WERI-Rb-1 (cell line): ENCODE data around the gene PRKCG.

Experiments used
- DNase-seq: peaks from one replicate; pipeline ENCODE4 v3.0.0-alpha.2; 2020
- H3K27ac ChIP-seq: fragments of 250-450 bp; sonication (Bioruptor Pico); 2 replicates; pipeline ENCODE4 v1.5.1; 2020; ENCODE audit warnings: mild to moderate bottlenecking, moderate library complexity
- H3K27me3 ChIP-seq: fragments of 250-450 bp; sonication (Bioruptor Pico); 2 replicates; pipeline ENCODE4 v1.5.1; 2021; ENCODE audit warnings: mild to moderate bottlenecking, low read depth, moderate library complexity; ENCODE audit not compliant: insufficient read depth, severe bottlenecking
- H3K36me3 ChIP-seq: fragments of 250-450 bp; sonication (Bioruptor Pico); 2 replicates; pipeline ENCODE4 v1.5.1; 2020; ENCODE audit warnings: mild to moderate bottlenecking, moderate library complexity
- H3K4me3 ChIP-seq: 2 replicates; pipeline ENCODE4 v1.5.1; 2011; ENCODE audit warnings: low read depth, mild to moderate bottlenecking, control low read depth, low read length
- H3K9me3 ChIP-seq: fragments of 250-450 bp; sonication (Bioruptor Pico); 2 replicates; pipeline ENCODE4 v1.5.1; 2021; ENCODE audit warnings: mild to moderate bottlenecking, moderate library complexity; ENCODE audit not compliant: severe bottlenecking
- CTCF ChIP-seq: IDR thresholded peaks from 2 replicates; pipeline ENCODE4 v1.5.1; 2011; ENCODE audit warnings: low read depth, mild to moderate bottlenecking, control low read depth, inconsistent platforms, low read length

PRKCG gene

GRCh38 chr19:53909471-53910169 is 27.6 kb downstream of the PRKCG start:
- DNase-seq: no peak
- no peak overlapping the region for H3K27ac ChIP-seq
- H3K27me3 ChIP-seq: peaks cover 63% of the 10 kb centered on the region
- H3K36me3 ChIP-seq: no peaks in the 10 kb centered on the region
- no peaks in the 10 kb centered on the region for H3K9me3 ChIP-seq
- no peak for TF ChIP-seq CTCF
- peak overlapping the region; percentile 36 for H3K4me3 ChIP-seq

GRCh38 chr19:53910170-53910518 is 28.1 kb downstream of the PRKCG start:
- H3K9me3 ChIP-seq: no peaks in the 10 kb centered on the region
- H3K4me3 ChIP-seq: no peak overlapping the region
- DNase-seq: no peak
- H3K27ac ChIP-seq: no peak overlapping the region
- peaks cover 58% of the 10 kb centered on the region for H3K27me3 ChIP-seq
- no peaks in the 10 kb centered on the region for H3K36me3 ChIP-seq
- TF ChIP-seq CTCF: no peak

GRCh38 chr19:53912653-53913052 is 30.7 kb downstream of the PRKCG start:
- Histone ChIP-seq H3K27ac (no peak overlapping the region), H3K36me3 (no peaks in the 10 kb centered on the region), H3K4me3 (no peak overlapping the region), H3K27me3 (peaks cover 40% of the 10 kb centered on the region), H3K9me3 (no peaks in the 10 kb centered on the region)
- no peak for DNase-seq
- TF ChIP-seq CTCF: peak; percentile 68

- no peak for TF ChIP-seq CTCF
- no peaks in the 10 kb centered on the region for H3K9me3 ChIP-seq
- H3K27ac ChIP-seq: no peak overlapping the region
- H3K27me3 ChIP-seq: peaks cover 19% of the 10 kb centered on the region
- DNase-seq: no peak
- no peaks in the 10 kb centered on the region for H3K36me3 ChIP-seq
- no peak overlapping the region for H3K4me3 ChIP-seq
Observed at GRCh38 chr19:53915000-53915399, 33.0 kb downstream of the PRKCG start.

- no peak for TF ChIP-seq CTCF
- H3K27ac ChIP-seq: no peak overlapping the region
- H3K36me3 ChIP-seq: no peaks in the 10 kb centered on the region
- H3K9me3 ChIP-seq: no peaks in the 10 kb centered on the region
- peaks cover 9% of the 10 kb centered on the region for H3K27me3 ChIP-seq
- no peak for DNase-seq
- H3K4me3 ChIP-seq: no peak overlapping the region
Observed at GRCh38 chr19:53916004-53916403, 34.0 kb downstream of the PRKCG start.

GRCh38 chr19:53917356-53917755 is 35.4 kb downstream of the PRKCG start:
- no peak for TF ChIP-seq CTCF

More at GRCh38 chr19:53917356-53917755, 35.4 kb downstream of the PRKCG start:
- DNase-seq: no peak
- Histone ChIP-seq H3K9me3 (no peaks in the 10 kb centered on the region), H3K27ac (no peak overlapping the region), H3K4me3 (no peak overlapping the region), H3K27me3 (no peaks in the 10 kb centered on the region), H3K36me3 (no peaks in the 10 kb centered on the region)
